A204.1 (cell line): ENCODE measurements around the gene CXCL6.

ENCODE experiments used
- FAIRE-seq: peaks from 2 replicates; lab custom pipeline; 2012; peaks lifted over from hg19 to GRCh38; lab: Jason Lieb, UNC

Gene CXCL6

GRCh38 chr4:73868206-73869129 is 32.0 kb downstream of the CXCL6 start:
- FAIRE-seq, result no peak

DNA sequence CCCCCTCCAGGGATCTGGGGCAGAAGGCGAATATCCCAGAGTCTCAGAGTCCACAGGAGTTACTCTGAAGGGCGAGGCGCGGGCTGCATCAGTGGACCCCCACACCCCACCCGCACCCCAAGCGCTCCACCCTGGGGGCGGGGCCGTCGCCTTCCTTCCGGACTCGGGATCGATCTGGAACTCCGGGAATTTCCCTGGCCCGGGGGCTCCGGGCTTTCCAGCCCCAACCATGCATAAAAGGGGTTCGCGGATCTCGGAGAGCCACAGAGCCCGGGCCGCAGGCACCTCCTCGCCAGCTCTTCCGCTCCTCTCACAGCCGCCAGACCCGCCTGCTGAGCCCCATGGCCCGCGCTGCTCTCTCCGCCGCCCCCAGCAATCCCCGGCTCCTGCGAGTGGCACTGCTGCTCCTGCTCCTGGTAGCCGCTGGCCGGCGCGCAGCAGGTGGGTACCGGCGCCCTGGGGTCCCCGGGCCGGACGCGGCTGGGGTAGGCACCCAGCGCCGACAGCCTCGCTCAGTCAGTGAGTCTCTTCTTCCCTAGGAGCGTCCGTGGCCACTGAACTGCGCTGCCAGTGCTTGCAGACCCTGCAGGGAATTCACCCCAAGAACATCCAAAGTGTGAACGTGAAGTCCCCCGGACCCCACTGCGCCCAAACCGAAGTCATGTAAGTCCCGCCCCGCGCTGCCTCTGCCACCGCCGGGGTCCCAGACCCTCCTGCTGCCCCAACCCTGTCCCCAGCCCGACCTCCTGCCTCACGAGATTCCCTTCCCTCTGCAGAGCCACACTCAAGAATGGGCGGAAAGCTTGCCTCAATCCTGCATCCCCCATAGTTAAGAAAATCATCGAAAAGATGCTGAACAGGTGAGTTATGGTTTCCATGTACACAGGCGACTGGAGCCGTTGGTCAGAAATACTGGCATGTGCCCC is 32.9 kb downstream of the CXCL6 start, which contains the start of gene CXCL1:
Gene CXCL1 (plus strand): TSS at position 264 of the 926 bp plus-strand sequence. CDS start 78 bp downstream, at position 342.
- no peak for FAIRE-seq

GRCh38 chr4:73870260-73870659 is 33.8 kb downstream of the CXCL6 start:
- FAIRE-seq, result no peak

DNA sequence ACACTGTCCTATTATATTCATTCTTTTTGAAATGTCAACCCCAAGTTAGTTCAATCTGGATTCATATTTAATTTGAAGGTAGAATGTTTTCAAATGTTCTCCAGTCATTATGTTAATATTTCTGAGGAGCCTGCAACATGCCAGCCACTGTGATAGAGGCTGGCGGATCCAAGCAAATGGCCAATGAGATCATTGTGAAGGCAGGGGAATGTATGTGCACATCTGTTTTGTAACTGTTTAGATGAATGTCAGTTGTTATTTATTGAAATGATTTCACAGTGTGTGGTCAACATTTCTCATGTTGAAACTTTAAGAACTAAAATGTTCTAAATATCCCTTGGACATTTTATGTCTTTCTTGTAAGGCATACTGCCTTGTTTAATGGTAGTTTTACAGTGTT is 34.3 kb downstream of the CXCL6 start:
- FAIRE-seq, result no peak

DNA sequence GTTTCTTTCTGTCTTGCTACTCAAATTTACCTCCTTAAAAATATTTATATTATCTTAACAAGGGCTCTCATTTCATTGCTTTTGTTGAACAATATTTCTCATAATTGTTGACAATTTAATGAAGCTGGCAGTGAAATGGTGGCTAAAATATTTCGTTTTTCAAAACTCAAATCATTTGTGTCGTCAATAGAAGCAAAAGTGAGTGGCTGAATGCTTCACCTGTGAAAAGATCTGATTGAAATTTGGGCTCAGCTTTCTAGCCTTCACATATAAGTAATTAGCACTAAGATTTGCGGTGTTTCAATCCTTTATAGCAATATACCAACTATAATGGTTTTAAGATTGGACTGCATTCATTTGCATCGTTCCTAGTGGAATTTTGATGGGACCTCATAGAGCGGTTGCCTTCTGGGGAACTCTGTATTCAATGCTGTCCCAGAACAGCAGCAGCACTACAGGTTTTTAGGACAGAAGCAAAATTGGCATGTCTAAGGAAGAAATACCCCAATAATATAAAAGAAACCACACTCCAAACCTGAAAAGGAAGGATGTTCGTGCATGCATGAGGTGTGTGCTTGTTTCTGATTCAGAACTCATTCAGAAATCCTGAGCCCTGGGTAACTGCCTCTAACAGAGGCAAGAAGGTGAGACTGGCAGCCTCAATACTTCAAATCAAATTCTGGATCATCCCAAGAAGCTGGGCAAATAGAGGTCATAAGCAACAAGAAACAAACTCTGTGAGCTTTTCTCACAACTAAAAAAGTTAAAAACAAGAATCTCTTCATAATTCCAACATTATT is 35.2 kb downstream of the CXCL6 start:
- FAIRE-seq, result no peak

- FAIRE-seq, result no peak
These were observed 36.0 kb downstream of the CXCL6 start for GRCh38 chr4:73872316-73873108.

DNA sequence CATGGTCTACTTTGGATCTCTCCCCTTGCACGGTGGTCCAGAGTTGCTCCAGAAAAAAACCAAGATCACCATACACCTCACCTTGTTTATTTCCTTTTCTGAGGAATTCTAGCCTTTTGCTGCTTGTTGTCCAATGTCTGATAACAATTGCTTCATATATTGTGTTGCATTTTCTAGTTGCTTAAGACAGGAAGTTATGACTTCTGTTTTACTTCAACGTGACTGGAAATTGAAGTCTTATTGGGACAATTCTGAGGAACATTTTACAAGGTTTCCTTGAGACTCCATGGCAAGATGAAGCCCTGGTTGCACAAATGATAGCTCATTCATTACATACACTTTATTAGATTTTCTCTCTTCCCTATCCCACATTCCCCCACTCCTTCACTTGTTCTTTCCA is 37.9 kb downstream of the CXCL6 start:
- no peak for FAIRE-seq

- no peak for FAIRE-seq
These were observed 38.9 kb downstream of the CXCL6 start for GRCh38 chr4:73875401-73875800.

DNA sequence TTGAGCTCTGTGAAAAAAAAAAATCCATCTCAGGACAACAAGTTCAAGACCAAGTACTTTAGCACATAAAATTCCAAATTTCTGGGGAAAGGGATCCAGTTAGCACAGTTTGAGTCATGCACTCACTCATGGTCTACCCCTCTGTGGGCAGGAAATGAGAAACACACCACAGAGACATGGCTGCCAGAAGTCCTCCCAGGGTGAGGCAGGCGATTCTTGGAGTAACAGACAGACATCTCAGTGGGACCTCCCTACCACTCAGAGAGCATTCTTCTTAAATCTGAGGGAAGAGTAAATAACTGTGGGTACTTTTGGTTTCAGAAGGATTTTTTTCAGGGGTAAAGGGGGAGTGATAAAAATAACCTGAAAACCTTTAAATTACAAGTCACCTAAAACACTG is 46.8 kb downstream of the CXCL6 start:
- no peak for FAIRE-seq

- no peak for FAIRE-seq
These were observed 49.2 kb downstream of the CXCL6 start for GRCh38 chr4:73885574-73886267.
